HEK293T (cell line): ENCODE measurements around the gene ARL4D.

ENCODE experiments used
- ARNT ChIP-seq: fragments of 450-650 bp; IDR thresholded peaks from 2 replicates; pipeline ENCODE4 v1.6.1; 2017; ENCODE audit warnings: mild to moderate bottlenecking
- BHLHE40 ChIP-seq: fragments of 450-650 bp; IDR thresholded peaks from 2 replicates; pipeline ENCODE4 v1.6.1; 2016; ENCODE audit warnings: mild to moderate bottlenecking, moderate library complexity, borderline replicate concordance
- CTBP1 ChIP-seq: fragments of 450-650 bp; IDR thresholded peaks from 2 replicates; pipeline ENCODE4 v1.6.1; 2016; ENCODE audit warnings: borderline replicate concordance
- ELF4 ChIP-seq: fragments of 450-650 bp; IDR thresholded peaks from 2 replicates; pipeline ENCODE4 v1.6.1; 2017; ENCODE audit warnings: antibody characterized with exemption
- FOXA1 ChIP-seq: fragments of 450-650 bp; IDR thresholded peaks from 2 replicates; pipeline ENCODE4 v1.6.1; 2016; ENCODE audit warnings: mild to moderate bottlenecking
- FOXK2 ChIP-seq: fragments of 450-650 bp; IDR thresholded peaks from 2 replicates; pipeline ENCODE4 v1.6.1; 2016; ENCODE audit warnings: mild to moderate bottlenecking
- FOXM1 ChIP-seq: fragments of 450-650 bp; IDR thresholded peaks from 2 replicates; pipeline ENCODE4 v1.6.1; 2017; ENCODE audit warnings: mild to moderate bottlenecking, borderline replicate concordance
- HDGF ChIP-seq: fragments of 450-650 bp; IDR thresholded peaks from 2 replicates; pipeline ENCODE4 v1.6.1; 2017; ENCODE audit warnings: antibody characterized with exemption, borderline replicate concordance
- NFRKB ChIP-seq: fragments of 450-650 bp; IDR thresholded peaks from 2 replicates; pipeline ENCODE4 v1.6.1; 2016; ENCODE audit warnings: mild to moderate bottlenecking, moderate library complexity
- SP1 ChIP-seq: fragments of 450-650 bp; IDR thresholded peaks from 2 replicates; pipeline ENCODE4 v1.6.1; 2017
- SUZ12 ChIP-seq: fragments of 450-650 bp; IDR thresholded peaks from 2 replicates; pipeline ENCODE4 v1.6.1; 2016; ENCODE audit warnings: mild to moderate bottlenecking
- TARDBP ChIP-seq: fragments of 450-650 bp; IDR thresholded peaks from 2 replicates; pipeline ENCODE4 v1.6.1; 2016
- ZNF384 ChIP-seq: fragments of 450-650 bp; IDR thresholded peaks from 2 replicates; pipeline ENCODE4 v1.6.1; 2016
- TF ChIP-seq, protein P1 (sequence below): fragments of 450-650 bp; IDR thresholded peaks from 2 replicates; pipeline ENCODE4 v1.6.1; 2016

DNA sequence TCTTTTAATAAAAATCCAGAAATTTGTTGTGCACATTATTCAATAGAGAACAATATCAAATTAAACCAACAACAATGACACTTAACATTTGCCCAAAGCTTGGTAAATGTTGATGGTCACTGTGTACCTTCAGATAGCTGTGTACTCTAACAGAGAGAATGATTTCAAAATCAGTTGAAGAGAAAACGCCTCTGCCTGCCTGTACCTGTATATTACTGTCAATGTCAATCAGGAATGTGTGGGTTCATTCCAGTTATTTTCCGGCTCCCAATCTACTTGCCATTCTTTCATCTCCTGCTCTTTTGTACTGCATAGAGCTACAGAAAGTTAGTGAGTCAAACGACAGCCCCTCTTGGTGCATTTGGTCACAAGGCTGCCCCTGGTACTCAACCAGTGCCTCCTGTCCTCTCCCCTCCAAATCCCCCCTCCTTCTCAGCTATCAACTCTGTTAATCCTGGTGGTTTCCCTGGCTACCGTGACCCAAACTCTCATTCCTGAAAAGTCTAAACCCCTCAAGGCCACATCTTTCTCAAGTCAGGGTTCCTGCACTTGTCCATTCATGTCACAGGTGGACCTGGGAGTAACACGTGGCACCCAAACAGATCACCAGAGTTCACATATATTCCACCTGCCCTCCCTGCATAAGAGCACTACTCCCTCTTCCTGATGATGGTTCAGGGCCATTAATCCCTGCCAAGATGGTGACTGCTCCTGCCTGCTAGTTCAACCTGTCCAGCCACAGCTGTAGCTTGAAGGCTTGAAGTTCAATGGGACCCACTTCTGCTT is 13.6 kb upstream of the ARL4D start:
- TF ChIP-seq FOXM1 (no peak), FOXK2 (no peak), CTBP1 (no peak), HDGF (no peak), TARDBP (no peak), SP1 (no peak), SUZ12 (no peak), BHLHE40 (no peak), ELF4 (no peak), ZNF384 (no peak), FOXA1 (no peak), NFRKB (no peak), ARNT (no peak)
- TF ChIP-seq, protein P1, sequence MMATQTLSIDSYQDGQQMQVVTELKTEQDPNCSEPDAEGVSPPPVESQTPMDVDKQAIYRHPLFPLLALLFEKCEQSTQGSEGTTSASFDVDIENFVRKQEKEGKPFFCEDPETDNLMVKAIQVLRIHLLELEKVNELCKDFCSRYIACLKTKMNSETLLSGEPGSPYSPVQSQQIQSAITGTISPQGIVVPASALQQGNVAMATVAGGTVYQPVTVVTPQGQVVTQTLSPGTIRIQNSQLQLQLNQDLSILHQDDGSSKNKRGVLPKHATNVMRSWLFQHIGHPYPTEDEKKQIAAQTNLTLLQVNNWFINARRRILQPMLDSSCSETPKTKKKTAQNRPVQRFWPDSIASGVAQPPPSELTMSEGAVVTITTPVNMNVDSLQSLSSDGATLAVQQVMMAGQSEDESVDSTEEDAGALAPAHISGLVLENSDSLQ, result no peak
